Right lobe of liver (tissue), 4 donors: ENCODE measurements around the gene INO80E.

Experiments
- CTCF ChIP-seq, 4 donors: fragments of 200-600 bp in 3 of 4; fragments of 450-650 bp in 1 of 4; IDR thresholded peaks; one replicate each; pipeline versions ENCODE4 v1.5.1 to v1.8.0; 2016 to 2022; ENCODE audit warnings: antibody characterized with exemption in 4 of 4, mild to moderate bottlenecking in 2 of 4
- POLR2A ChIP-seq: fragments of 450-650 bp; IDR thresholded peaks from one replicate; pipeline ENCODE4 v1.6.1; 2017; ENCODE audit warnings: antibody characterized with exemption, mild to moderate bottlenecking
- donor health status: DM: no; HTN: no; CAD: no.
- donor health status: DM: no; HTN: no; CAD: no.
- donor health status: DM: no; HTN: yes; CAD: no.

DNA sequence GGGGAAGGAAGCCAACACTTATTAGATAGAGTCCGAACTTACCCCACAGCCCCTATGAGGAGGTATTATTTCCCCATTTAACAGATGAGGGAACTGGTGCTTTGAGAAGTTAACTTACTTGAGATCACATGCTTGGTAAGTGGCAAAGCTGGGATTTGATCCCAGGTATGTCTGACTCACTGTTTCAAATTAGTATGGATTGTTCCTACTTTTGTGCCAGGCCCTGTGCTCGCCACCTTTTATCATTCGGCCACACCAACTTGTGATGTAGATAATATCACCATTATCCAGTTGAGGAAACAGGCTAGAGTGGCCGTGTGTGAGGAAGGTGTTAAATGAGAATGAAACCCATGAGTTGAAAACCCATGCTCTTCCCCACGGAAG is 11.3 kb upstream of the INO80E start:
- TF ChIP-seq CTCF (IDR thresholded peaks at IDR 0.05) (no peak), POLR2A (no peak)
